ENCODE results near the gene CDH10. TPM values are rescaled to one million over a fixed set of nuclear protein-coding genes. Genes with fewer than 3 reads are reported as not detected.

The CDH10 gene
- total RNA-seq, 1 experiment from 2014 or later: not detected

DNA sequence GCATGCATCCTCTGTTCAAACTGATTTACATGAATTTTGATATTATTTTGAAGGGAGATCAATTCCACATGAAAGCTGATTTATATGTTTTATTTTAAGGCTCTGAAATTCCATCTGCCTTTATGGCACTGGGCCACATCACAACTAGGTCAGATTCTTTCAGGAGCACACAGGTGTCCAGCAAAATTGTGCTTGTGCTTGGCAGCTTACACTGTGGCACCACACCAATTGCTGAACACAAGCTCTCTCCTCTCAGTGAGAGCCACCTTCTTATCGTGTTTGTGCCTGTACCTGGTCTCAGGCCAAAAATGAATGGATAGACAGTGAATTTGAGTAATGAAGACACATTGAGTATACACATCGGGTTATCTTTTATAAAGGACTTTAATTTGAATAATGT, 200.4 kb downstream of the CDH10 start:
- intact Hi-C loops (cut with micrococcal nuclease; ENCODE audit: unreplicated experiment): loop anchor here (10.0 kb wide), 1 partner anchor 200 kb away; the partner anchor contains the start of gene CDH10
- TF ChIP-seq, protein P1, sequence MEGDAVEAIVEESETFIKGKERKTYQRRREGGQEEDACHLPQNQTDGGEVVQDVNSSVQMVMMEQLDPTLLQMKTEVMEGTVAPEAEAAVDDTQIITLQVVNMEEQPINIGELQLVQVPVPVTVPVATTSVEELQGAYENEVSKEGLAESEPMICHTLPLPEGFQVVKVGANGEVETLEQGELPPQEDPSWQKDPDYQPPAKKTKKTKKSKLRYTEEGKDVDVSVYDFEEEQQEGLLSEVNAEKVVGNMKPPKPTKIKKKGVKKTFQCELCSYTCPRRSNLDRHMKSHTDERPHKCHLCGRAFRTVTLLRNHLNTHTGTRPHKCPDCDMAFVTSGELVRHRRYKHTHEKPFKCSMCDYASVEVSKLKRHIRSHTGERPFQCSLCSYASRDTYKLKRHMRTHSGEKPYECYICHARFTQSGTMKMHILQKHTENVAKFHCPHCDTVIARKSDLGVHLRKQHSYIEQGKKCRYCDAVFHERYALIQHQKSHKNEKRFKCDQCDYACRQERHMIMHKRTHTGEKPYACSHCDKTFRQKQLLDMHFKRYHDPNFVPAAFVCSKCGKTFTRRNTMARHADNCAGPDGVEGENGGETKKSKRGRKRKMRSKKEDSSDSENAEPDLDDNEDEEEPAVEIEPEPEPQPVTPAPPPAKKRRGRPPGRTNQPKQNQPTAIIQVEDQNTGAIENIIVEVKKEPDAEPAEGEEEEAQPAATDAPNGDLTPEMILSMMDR (IDR thresholded peaks at IDR 0.05; ENCODE audit: unreplicated experiment): no peak
- H3K27me3 Mint-ChIP-seq (ENCODE audit: unreplicated experiment): no peaks in the 10 kb centered on the region
- H3K27ac Mint-ChIP-seq (ENCODE audit: unreplicated experiment): no peak overlapping the region
- CTCF ChIA-PET: no interaction called here
- peaks cover 16% of the 10 kb centered on the region for H3K9me3 Mint-ChIP-seq (ENCODE audit: low read depth, unreplicated experiment)
- H3K4me1 Mint-ChIP-seq (ENCODE audit: low read depth, unreplicated experiment): no peaks in the 10 kb centered on the region
- no peak overlapping the region for H3K4me3 Mint-ChIP-seq (ENCODE audit: low read depth, unreplicated experiment)
- DNase-seq: no peak
- no TSS peak for BruUV-seq (replicated peaks)
- no peaks in the 10 kb centered on the region for H3K36me3 Mint-ChIP-seq (ENCODE audit: insufficient read depth, unreplicated experiment)

DNA sequence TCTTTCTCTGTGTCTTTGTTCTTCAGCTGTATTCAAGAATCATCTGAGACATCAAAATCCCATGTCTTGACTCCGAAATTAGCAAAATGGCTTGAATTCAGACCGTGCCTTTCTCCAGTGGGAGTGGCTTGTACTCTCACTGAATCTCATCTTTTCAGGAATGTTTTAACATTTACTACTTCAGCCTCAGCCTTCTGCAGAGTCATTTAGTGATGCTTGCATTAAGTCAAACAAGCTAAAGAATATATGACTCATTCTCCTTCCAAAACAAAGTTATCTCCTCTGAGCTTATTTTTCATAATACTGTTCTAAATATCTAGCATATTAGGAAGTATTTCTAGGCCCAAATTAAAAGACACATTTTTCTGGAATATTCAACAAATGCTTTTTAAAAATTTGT, 205.3 kb downstream of the CDH10 start:
- TF ChIP-seq, protein P1 (IDR thresholded peaks at IDR 0.05; ENCODE audit: unreplicated experiment): no peak
- CTCF ChIA-PET: no interaction called here
- H3K27me3 Mint-ChIP-seq (ENCODE audit: unreplicated experiment): no peaks in the 10 kb centered on the region
- H3K27ac Mint-ChIP-seq (ENCODE audit: unreplicated experiment): no peak overlapping the region
- no peaks in the 10 kb centered on the region for H3K4me1 Mint-ChIP-seq (ENCODE audit: low read depth, unreplicated experiment)
- no peak for DNase-seq
- H3K36me3 Mint-ChIP-seq (ENCODE audit: insufficient read depth, unreplicated experiment): no peaks in the 10 kb centered on the region
- H3K4me3 Mint-ChIP-seq (ENCODE audit: low read depth, unreplicated experiment): no peak overlapping the region
- BruUV-seq (replicated peaks): no TSS peak
- H3K9me3 Mint-ChIP-seq (ENCODE audit: low read depth, unreplicated experiment): peaks cover 15% of the 10 kb centered on the region
- intact Hi-C loops (cut with micrococcal nuclease; ENCODE audit: unreplicated experiment): no loop called here

All from Calu3 (cell line).